Ishikawa (cell line): ENCODE data around the gene PYCARD.

Experiments
- CEBPB ChIP-seq: IDR thresholded peaks from 2 replicates; pipeline ENCODE4 v1.6.1; 2012
- CREB1 ChIP-seq: IDR thresholded peaks from 2 replicates; pipeline ENCODE4 v1.6.1; 2012; ENCODE audit warnings: low read depth
- EP300 ChIP-seq: IDR thresholded peaks from 2 replicates; pipeline ENCODE4 v1.6.1; 2012; ENCODE audit warnings: borderline replicate concordance
- FOXM1 ChIP-seq: IDR thresholded peaks from 2 replicates; pipeline ENCODE4 v1.6.1; 2012; ENCODE audit warnings: low read depth, borderline replicate concordance
- NFIC ChIP-seq: IDR thresholded peaks from 2 replicates; pipeline ENCODE4 v1.6.1; 2012
- RAD21 ChIP-seq: IDR thresholded peaks from 2 replicates; pipeline ENCODE4 v1.6.1; 2012; ENCODE audit warnings: low read depth
- REST ChIP-seq: IDR thresholded peaks from 2 replicates; pipeline ENCODE4 v1.6.1; 2012; ENCODE audit warnings: low read depth, mild to moderate bottlenecking
- TAF1 ChIP-seq: IDR thresholded peaks from 2 replicates; pipeline ENCODE4 v1.6.1; 2012; ENCODE audit warnings: low read depth, mild to moderate bottlenecking
- TEAD4 ChIP-seq: IDR thresholded peaks from 2 replicates; pipeline ENCODE4 v1.6.1; 2012
- USF1 ChIP-seq: IDR thresholded peaks from 2 replicates; pipeline ENCODE4 v1.6.1; 2012
- YY1 ChIP-seq: IDR thresholded peaks from 2 replicates; pipeline ENCODE4 v1.6.1; 2012; ENCODE audit warnings: low read depth
- TF ChIP-seq, protein P1 (sequence below): IDR thresholded peaks from 2 replicates; pipeline ENCODE4 v1.6.1; 2012

DNA sequence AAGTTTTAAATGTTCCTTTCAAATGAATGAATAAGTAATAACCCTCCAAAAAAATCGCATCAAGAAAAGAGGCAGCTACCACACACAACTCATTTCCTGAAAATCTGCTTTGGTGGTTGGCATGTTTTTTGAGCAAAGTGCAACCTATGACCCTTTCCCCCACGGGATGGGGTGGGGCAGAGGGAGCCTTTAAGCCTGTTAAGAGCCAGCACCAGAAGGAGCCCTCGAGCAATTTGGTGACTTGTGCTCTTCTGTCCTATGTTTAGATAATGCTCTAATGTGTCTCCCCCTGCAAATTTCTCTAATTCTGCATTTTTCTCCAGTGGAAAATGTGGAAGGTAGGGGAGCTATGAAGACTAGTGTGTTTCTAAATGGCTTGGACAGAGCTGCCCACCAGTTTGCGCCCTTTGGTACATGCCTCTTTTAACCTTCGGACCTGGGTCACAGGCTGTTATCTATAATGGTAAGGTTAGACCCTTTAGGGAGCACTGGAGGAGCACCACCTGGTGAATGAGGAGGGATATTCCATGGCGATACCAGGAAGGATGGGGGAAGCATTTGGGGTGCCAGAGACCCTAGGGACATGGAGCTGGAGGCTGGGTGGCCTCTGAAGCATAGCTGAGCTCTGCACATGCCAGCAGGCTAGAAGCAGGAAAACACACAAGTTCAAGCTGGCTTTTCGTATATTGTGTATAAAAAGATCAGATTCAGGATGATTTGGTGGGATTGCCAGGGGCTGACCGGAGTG lies 1.6 kb downstream of the PYCARD start:
- TF ChIP-seq CEBPB (no peak), REST (no peak), EP300 (no peak), RAD21 (no peak), FOXM1 (no peak), TAF1 (no peak), TEAD4 (no peak), NFIC (no peak), CREB1 (no peak), YY1 (no peak), USF1 (no peak)
- TF ChIP-seq, protein P1, sequence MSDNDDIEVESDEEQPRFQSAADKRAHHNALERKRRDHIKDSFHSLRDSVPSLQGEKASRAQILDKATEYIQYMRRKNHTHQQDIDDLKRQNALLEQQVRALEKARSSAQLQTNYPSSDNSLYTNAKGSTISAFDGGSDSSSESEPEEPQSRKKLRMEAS, result no peak
